SH-SY5Y (cell line): Measurements from ENCODE around the gene LYL1.

ENCODE experiments used
- GATA2 ChIP-seq: IDR thresholded peaks from 2 replicates; pipeline ENCODE4 v1.6.1; 2011; ENCODE audit warnings: mild to moderate bottlenecking, low read depth, low read length
- GATA3 ChIP-seq: IDR thresholded peaks from 2 replicates; pipeline ENCODE4 v1.6.1; 2011; ENCODE audit warnings: low read depth, mild to moderate bottlenecking, low read length, moderate library complexity

Gene LYL1

GRCh38 chr19:13069415-13070359 lies 33.0 kb downstream of the LYL1 start:
- TF ChIP-seq GATA2 = peak; percentile 70
- TF ChIP-seq GATA3 = no peak

- no peak for TF ChIP-seq GATA3
These were observed 34.4 kb downstream of the LYL1 start for GRCh38 chr19:13068085-13068846.

- no peak for TF ChIP-seq GATA3
- TF ChIP-seq GATA2 = no peak
These were observed 35.5 kb downstream of the LYL1 start for GRCh38 chr19:13066933-13067807.

- TF ChIP-seq GATA3 (no peak), GATA2 (no peak)
These were observed 36.4 kb downstream of the LYL1 start for GRCh38 chr19:13066226-13066625.

GRCh38 chr19:13064092-13064489 lies 38.6 kb downstream of the LYL1 start:
- TF ChIP-seq GATA2 (no peak), GATA3 (no peak)

GRCh38 chr19:13063461-13064091 lies 39.1 kb downstream of the LYL1 start:
- TF ChIP-seq GATA3 (no peak), GATA2 (no peak)

GRCh38 chr19:13062317-13062716 lies 40.3 kb downstream of the LYL1 start:
- TF ChIP-seq GATA3 (no peak), GATA2 (no peak)

- no peak for TF ChIP-seq GATA3
- no peak for TF ChIP-seq GATA2
These were observed 41.4 kb downstream of the LYL1 start for GRCh38 chr19:13060964-13061927.

GRCh38 chr19:13060233-13060963 lies 42.3 kb downstream of the LYL1 start:
- TF ChIP-seq GATA2 = no peak
- TF ChIP-seq GATA3 = no peak

- TF ChIP-seq GATA3 = no peak
- no peak for TF ChIP-seq GATA2
These were observed 43.6 kb downstream of the LYL1 start for GRCh38 chr19:13058951-13059660.

GRCh38 chr19:13057744-13058143 lies 44.9 kb downstream of the LYL1 start:
- TF ChIP-seq GATA3 = no peak
- no peak for TF ChIP-seq GATA2

- TF ChIP-seq GATA3 = no peak
- TF ChIP-seq GATA2 = no peak
These were observed 45.5 kb downstream of the LYL1 start for GRCh38 chr19:13057147-13057572.

- TF ChIP-seq GATA3 (no peak), GATA2 (no peak)
These were observed 46.5 kb downstream of the LYL1 start for GRCh38 chr19:13056052-13056660.
